GM21360 (cell line): ENCODE measurements around the gene CSTA.
"Not testable (repeated sequence)": the region's sequence is repeated elsewhere in the genome, so short reads cannot be mapped to it uniquely, and the experiment has no call there.

ENCODE experiments used
- ATAC-seq: cut with Tn5 transposase; IDR thresholded peaks from one replicate; pipeline ENCODE4 v1.9.1; 2021; ENCODE audit warnings: mild to moderate bottlenecking, moderate library complexity; ENCODE audit not compliant: unreplicated experiment

Gene CSTA

DNA sequence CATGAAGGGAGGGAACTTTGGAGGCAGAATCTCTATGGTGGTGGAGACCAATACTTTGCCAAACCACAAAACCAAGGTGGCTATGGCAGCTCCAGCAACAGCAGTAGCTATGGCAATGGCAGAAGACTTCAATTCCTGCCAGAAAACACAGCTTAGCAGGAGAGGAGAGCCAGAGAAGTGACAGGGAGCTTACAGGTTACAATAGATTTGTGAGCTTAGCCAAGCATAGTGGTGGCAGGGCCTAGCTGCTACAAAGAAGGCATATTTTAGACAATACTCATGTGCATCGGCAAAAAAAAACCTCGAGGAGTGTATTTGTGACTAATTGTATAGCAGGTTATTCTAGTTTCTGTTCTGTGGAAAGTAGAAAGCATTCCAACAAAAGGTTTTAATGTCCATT lies 6.4 kb upstream of the CSTA start:
- no peak for ATAC-seq

DNA sequence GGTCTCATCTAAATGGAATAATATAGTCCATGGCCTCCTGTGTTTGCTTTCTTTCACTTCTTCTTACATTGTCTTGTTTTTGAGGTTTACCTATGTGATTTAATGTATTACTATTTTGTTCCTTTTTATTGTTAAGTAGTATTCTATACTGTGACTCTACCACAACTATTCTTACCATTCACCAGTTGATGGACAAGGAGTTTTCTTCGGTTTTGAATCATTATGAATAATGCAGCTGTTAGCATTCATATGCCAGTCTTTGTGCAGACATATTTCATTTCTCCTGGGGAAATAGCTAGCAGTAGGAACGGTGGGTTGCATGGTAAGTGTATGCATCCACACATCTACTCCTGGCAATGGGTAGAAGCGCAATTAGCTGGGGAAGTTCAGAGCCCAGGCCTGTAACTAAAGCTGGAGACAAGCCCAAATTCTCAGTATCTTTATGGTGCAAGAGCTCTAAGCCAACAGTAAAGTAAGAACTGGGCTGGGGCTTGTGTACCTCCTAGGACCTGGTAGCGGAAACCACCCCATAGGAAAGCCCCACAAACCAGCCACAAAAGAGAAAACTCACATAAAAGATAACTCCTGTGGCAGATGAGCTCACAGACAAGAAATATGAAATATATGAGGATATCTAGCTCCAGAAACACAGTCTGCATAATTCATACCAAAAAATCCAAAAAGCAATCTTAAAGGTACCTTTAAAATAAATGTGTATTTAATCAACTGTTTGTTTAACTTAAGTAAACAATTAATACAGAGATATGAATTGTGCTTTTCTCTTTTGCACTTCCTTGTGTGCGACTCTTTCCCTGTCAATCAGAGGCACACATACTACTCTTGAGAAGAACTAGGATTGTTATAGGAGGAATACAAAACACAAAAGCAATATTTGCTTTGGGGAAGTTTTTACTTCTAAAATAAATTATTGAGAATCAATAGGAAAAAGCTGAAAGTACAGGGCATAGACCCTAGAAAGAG lies 2.7 kb upstream of the CSTA start:
- ATAC-seq, result no peak

DNA sequence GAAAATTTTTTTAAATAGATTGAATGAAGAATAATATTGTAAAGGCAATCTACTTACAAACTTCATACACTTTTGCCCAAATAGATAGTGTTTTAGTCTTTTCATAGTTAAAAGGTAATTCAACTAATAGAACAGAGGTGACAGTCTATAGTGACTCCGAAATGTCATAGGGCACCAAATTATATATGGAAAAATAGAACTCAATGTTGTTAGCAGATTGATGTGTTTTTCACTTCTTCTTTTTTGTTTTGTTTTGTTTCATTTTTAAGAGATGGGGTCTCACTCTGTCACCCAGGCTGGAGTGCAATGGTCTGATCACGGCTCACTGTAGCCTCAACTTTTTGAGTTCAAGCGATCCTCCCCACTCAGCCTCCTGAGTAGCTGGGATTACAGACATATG lies 721 bp downstream of the CSTA start:
- ATAC-seq, result no peak

DNA sequence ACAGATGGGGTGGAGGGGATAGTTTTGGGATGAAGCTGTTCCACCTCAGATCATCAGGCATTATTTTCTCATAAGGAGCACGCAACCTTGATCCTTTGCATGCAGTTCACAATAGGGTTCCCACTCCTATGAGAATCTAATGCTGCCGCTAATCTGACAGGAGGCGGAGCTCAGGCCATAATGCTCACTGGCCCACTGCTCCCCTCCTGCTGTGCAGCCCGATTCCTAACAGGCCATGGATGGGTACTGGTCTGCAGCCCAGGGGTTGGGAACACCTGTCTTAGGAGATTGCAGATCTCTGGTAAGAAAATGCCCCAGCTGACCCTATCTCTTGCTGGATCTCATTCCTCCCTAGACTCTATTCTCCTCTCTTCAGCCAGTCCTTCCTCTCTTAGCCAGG lies 6.8 kb downstream of the CSTA start:
- no peak for ATAC-seq

DNA sequence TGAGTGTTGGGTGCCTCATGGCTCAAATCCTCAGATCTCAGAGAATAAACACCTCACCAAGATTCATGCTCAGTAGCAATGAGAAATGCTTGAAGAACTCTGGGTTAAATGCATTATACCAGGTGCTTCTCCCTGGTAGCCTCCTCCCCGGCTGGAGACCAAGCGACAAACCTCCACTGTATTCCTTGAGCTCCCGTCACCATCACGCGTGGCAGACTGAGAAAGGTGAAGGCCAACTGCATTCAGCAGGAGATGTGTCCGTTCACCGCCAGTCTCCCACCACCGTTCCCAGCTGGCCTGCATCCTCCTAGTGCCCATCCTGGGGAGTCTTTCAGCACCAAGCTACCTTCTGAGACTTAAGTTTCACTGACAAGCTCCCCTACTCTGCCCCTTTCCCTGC lies 7.5 kb downstream of the CSTA start:
- no peak for ATAC-seq

DNA sequence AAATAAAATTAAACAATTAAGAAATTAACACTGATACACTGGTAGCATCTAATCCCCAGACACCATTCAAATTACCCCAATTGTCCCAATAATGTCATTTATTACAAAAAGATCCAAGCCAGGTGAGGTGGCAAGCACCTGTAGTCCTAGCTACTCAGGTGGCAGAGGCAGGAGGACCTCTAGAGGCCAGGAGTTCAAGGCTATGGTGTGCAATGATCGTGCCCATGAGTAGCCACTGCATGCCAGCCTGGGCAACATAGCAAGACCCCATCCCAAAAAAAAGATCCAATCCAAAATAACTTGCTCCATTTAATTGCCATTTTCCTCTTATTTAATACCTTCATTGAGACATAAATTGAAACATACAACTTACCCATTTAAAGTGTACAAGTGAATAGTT lies 17.8 kb downstream of the CSTA start:
- no peak for ATAC-seq

DNA sequence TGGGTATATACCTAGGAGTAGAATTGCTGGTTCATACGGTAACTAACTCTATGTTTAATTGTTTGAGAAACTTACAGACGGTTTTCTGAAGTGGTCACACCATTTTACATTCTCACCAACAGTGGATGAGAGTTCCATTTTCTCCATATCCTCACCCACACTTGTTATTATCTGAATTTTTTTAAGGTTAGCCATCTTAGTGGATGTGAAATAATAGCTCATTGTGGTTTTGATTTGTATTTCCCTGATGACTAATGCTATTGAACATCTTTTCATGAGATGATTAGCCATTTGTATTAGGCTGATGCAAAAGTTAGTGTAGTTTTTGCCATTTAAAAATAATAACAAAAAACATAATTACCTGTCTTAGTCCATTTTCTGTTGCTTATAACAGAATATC lies 18.6 kb downstream of the CSTA start:
- ATAC-seq, result no peak

DNA sequence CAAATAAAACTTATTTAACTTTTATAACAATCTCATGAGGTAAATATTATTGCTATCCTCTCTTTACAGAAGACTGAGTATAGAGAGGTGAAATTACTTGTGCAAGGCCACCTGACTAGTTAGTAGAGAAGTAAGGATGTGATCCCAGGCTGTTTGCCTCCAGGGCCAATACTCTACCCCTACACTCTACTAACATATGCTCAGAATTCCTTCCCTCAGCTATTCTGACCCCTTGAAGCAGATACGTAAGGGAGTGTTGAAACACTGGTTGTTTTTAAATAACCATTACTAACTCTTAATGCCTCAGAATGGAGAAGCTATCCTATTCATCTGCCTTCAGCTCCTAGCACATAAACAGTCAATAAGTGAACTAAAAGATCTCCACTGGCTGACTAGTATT lies 24.1 kb downstream of the CSTA start:
- no peak for ATAC-seq

DNA sequence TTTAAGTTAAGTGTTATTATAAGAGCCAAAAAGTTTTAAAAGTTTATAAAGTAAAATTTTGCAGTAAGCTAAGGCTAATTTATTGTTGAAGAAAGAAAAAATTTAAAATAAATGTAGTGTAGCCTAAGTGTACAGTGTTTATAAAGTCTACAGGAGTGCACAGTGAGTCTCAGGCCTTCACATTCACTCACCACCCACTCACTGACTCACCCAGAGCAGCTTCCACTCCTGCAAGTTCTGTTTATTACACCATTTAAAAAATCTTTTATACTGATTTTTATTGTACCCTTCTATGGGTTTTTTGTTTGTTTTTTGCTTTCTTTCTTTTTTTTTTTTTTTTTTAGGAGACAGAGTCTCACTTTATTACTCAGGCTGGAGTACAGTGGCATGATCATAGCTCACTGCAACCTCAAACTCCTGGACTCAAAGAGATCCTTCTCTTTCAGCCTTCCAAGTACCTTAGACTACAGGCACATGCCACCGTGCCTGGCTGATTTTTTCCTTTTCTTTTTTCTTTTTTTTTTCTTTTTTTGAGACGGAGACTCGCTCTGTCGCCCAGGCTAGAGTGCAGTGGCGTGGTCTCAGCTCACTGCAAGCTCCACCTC lies 25.9 kb downstream of the CSTA start:
- ATAC-seq, result no peak

DNA sequence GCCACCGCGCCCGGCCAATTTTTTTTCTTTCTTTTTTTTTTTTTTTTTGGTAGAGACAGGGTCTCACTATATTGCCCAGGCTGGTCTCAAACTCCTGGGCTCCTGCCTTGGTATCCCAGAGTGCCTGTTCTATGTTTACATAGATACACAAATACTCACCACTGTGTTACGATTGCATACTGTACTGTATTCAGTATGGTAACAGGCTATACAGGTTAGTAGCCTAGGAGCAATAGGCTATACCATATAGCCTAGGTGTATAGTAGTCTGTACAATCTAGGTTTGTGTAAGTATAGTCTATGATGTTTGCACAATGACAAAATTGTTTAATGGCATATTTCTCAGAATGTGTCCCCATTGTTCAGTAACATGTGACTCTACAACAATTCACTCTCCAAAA lies 26.6 kb downstream of the CSTA start:
- ATAC-seq, result no peak

DNA sequence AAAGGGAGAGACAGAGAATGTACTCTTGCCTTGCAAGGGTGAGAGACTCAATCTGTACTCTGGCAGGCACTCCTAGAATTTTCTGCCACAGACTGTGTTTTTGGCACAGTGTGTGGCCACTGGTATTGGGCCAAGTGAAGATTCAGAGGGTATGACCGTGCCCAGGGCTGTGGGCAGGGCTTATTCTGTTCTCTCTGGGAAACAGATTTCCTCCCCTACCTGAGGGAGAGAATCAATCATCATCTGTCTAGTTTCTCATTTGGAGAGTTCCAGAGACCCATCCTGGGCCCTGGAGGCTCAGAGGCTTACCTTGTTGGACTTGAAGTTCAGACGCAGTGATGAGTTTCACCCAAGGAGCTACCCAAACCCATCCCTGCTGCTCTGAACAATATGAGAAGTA lies 28.2 kb downstream of the CSTA start:
- ATAC-seq, result no peak

DNA sequence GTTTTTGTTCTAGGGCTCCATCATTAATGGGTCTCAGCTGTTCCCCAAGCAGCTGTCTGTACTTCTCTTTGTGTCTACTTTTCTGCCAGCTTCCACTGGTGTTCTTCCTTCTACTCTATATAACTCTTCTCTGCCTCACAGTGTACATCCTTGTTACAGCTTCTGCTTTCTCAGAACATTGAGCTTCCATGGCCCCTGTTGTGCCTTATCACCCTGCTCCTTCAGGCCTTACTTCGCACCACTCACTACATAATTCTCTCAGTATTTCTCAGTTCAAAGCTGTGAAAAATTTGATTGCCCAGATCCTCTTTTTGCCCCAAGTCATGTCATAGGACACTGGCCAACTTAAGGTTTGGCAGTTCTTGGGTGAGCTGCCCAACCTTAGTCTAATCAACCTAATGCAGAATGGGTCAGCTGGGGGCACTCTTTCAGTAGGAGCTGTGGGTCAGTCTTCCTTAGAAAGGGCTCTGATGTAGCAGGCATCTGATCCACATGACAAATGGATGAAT lies 28.9 kb downstream of the CSTA start:
- no peak for ATAC-seq

DNA sequence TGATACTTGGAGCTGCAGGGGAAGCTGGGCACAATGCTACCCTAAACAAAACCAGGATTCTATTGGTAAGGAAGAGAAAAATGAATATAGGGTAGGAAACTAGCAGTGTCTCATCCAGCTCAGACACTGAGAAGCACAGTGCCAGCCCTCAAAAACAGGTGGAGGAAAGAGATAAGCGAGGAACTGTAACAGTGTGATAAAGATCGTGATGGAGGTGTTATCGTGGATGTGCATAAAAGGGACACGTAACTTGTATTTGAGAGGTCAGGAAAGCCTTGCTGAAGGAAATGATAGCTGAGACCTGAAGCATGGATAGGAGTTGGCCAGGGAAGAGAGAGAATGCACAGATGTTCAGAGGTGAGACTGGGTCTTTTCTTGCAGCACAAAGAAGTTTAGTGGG lies 30.6 kb downstream of the CSTA start:
- ATAC-seq, result no peak

DNA sequence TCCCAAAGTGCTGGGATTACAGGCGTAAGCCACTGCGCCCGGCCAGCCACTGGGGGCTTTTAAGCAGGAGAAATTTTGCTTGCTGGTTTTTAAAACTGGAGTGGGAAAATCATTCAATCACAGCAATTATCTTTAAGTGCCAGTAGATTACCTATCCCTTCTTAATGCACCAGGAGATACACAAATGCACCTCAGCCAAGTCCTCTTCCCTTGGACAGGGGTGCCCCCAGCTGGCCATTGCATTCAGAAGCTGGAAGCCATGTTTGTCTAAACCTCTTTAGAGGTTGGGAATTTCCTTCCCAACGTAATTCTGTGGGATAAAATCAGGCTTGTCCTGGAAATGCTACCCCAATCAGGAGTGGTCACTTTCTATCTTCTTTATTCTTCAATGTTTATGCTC lies 31.4 kb downstream of the CSTA start:
- no peak for ATAC-seq

DNA sequence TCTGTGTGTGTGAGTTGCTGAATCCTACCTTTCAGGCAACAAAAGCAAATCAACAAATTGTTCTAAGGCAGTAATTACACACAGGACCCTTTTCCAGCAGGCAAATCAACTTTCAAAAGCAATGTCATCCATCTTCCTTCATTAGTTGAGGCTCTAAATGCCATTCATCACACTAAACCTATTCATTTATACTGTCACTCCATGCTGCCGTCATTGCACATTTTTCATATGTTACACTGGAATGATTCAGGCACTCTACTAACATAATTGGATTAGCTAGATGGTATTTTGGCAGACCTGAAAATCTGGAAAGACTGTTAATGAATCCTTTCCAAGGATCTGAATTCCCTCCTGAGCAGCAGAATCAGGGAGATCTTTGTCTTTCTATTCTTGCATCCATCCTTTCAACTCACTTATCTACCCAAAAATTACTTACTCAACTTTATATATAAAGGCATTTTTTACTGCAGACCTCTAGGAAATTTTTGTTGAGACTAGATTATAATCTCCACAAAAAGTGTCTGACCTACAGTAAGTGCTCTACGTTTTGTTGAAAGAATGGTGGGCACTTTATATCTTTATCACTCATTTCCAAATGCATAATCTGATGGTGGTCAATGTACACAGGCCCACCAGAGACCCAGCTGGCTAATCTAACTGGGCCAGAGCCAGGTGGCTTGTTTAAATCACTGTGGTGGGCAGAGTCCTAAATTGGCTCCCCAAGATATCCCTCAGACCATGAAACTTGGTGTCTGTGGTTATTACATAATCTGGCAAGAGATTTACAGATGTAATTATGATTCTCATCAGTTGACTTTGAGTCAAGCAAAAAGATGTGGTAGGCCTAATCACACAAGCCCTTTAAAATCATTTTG lies 33.0 kb downstream of the CSTA start:
- ATAC-seq, result no peak

DNA sequence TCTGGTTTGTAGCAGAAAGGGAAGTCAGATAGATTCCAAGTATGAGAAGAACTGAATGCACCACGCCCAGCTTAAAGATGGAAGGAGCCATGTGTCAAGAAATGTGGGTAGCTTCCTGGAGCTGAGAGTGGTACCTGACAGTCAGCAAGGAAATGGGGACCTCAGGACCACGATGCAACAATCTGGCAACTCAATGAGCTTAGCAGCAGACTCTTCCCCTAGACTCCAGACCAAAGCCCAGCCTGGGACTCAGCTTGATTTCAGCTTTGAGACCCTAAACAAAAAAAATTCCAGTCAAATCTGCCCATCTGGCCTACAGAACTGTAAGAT lies 33.6 kb downstream of the CSTA start:
- ATAC-seq, result no peak

DNA sequence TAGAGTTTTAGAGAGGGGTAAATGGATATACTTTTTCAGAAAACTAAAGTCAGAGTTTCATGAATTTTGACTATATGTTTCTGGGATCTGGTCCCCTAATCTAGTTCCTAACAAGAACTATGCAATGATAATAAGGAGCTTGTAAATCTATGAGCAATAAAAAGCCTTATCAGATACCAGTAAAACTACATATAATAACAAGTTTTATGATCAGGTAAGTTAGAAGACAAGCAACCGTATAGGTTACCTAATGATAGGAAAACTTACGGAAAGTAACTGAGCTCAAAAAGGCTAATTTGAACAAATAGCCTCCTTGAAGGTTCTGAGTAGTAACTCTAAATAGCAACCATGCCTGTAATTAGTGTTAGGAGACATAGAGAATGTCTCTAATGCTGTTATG lies 37.0 kb downstream of the CSTA start:
- ATAC-seq, result no peak

DNA sequence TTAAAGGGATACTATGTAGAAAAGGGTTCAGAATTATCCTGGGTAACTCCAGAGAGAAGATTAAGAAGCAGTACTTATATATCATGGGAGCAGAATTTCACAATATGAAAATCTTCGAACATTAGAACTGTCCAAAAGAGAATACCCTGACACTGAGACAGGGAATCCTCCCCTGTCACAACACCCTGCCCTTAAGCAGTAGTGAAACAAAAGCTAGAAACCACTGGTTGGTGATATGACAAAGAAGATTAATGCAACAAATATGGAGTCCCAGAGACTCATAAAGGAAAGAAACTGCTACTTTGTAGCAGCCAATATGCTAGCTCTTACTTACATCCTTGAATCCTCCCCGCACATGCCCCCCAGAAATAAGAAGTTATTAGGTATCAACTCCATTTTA lies 39.4 kb downstream of the CSTA start:
- ATAC-seq, result no peak

DNA sequence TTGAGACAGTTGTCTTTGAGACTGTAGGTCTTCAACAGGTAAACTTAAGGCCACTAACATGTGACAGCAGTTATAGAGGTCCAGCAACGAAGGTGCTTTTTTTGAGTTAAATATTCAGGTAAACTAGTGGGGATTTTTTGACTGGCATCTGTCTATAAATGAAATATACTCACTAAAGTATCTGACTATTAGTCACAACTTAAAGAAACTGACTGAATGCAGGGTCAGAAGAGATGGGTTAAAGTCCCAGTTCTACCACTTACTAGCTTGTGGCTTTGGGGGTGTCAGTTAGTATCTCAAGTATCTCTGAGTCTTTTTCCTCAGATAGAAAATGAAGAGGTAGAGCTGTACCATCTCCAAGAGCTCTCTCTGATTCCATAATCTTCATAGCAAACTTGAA lies 40.0 kb downstream of the CSTA start:
- no peak for ATAC-seq

DNA sequence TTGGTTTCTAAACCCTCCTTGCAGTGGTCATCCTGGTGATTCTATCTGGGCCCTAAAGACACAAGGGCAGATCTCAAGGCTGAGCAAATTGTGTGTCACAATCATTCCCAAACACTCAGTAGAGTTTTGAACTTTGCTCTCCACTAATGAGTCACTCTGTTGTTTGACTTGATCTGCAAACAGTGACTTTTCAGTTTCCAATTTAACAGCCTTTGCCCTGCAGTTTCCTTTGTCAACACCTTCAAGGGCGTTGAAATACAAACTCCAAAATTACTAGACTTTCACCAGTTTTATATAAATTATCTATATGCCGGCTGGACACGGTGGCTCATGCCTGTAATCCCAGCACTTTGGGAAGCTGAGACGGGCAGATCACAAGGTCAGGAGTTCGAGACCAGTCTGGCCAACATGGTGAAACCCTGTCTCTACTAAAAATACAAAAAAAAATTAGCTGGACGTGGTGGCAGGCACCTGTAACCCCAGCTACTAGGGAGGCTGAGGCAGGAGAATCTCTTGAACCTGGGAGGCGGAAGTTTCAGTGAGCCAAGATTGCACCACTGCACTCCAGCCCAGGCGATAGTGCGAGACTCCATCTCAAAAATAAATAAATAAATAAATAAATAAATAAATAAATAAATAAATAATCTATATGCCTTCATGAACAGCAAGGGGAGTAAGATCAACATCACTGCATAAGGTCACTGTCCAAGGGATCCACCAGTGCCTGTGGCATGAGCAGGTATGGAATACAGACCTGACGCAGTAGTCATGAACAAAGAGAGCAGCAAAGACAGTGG lies 40.7 kb downstream of the CSTA start:
- ATAC-seq, result not testable (repeated sequence)

DNA sequence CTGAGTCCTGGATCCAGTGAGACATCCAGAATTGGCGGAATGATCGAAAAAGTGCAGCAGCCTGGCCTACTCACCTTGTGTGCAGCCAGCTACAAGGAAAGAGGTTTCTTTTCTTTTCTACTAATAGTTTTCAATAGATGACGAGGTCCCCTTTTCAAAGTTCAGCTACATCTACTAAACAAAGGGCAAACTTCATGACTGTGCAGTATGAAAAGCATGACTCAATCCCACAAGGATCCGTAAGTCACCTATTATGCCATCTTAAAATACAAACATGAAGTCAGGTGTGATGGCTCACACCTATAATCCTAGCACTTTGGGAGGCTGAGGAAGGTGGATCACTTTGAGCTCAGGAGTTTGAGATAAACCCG lies 41.3 kb downstream of the CSTA start:
- ATAC-seq, result no peak
